H9 (cell line): ENCODE data around the gene MAPKAPK3. TPM values are rescaled to one million over a fixed set of nuclear protein-coding genes. Genes with fewer than 3 reads are reported as not detected.

Source experiments
- DNase-seq: peaks from one replicate; pipeline ENCODE4 v3.0.0-alpha.2; 2017
- H2AFZ ChIP-seq: one replicate; pipeline ENCODE4 v1.6.1; 2013; ENCODE audit warnings: mild to moderate bottlenecking, low read length, control low read depth, moderate library complexity
- H2AK5ac ChIP-seq: 2 replicates; pipeline ENCODE4 v1.6.1; 2013; ENCODE audit warnings: low read length, control low read depth, mixed read lengths; ENCODE audit not compliant: insufficient read length
- H2BK120ac ChIP-seq: one replicate; pipeline ENCODE4 v1.6.1; 2013; ENCODE audit warnings: low read depth, mild to moderate bottlenecking, low read length, control low read depth, inconsistent platforms; ENCODE audit not compliant: poor library complexity, severe bottlenecking
- H2BK12ac ChIP-seq: 2 replicates; pipeline ENCODE4 v1.6.1; 2013; ENCODE audit warnings: low read length, control low read depth, mixed read lengths, low read depth; ENCODE audit not compliant: insufficient read length
- H2BK15ac ChIP-seq: 2 replicates; pipeline ENCODE4 v1.6.1; 2013; ENCODE audit warnings: low read depth, low read length, control low read depth
- H2BK20ac ChIP-seq: one replicate; pipeline ENCODE4 v1.6.1; 2013; ENCODE audit warnings: low read depth, mild to moderate bottlenecking, low read length, control low read depth, inconsistent platforms; ENCODE audit not compliant: poor library complexity, severe bottlenecking
- H2BK5ac ChIP-seq: 2 replicates; pipeline ENCODE4 v1.6.1; 2013; ENCODE audit warnings: low read length, control low read depth, mixed read lengths; ENCODE audit not compliant: insufficient read length
- H3K14ac ChIP-seq: 2 replicates; pipeline ENCODE4 v1.6.1; 2013; ENCODE audit warnings: low read length, control low read depth; ENCODE audit not compliant: insufficient read depth
- H3K18ac ChIP-seq: 2 replicates; pipeline ENCODE4 v1.6.1; 2013; ENCODE audit warnings: low read depth, mild to moderate bottlenecking, mixed read lengths, low read length, control low read depth; ENCODE audit not compliant: insufficient read length
- H3K23ac ChIP-seq: 2 replicates; pipeline ENCODE4 v1.6.1; 2013; ENCODE audit warnings: low read length, control low read depth, mixed read lengths, low read depth; ENCODE audit not compliant: insufficient read length
- H3K23me2 ChIP-seq: 2 replicates; pipeline ENCODE4 v1.6.1; 2013; ENCODE audit warnings: low read depth, mild to moderate bottlenecking, mixed read lengths, low read length, control low read depth; ENCODE audit not compliant: insufficient read length, poor library complexity, severe bottlenecking
- H3K27ac ChIP-seq: 2 replicates; pipeline ENCODE4 v1.5.1; 2013; ENCODE audit warnings: low read length, control low read depth, mixed read lengths, low read depth; ENCODE audit not compliant: insufficient read length
- H3K27me3 ChIP-seq: 2 replicates; pipeline ENCODE4 v1.6.1; 2013; ENCODE audit warnings: low read length, control low read depth, inconsistent platforms; ENCODE audit not compliant: insufficient read depth
- H3K4ac ChIP-seq: 2 replicates; pipeline ENCODE4 v1.6.1; 2013; ENCODE audit warnings: low read depth, mild to moderate bottlenecking, control low read depth, inconsistent platforms, low read length, moderate library complexity
- H3K4me1 ChIP-seq: 2 replicates; pipeline ENCODE4 v1.6.1; 2013; ENCODE audit warnings: low read length, control low read depth, inconsistent platforms; ENCODE audit not compliant: insufficient read depth
- H3K4me2 ChIP-seq: 2 replicates; pipeline ENCODE4 v1.6.1; 2013; ENCODE audit warnings: low read length, control low read depth, mixed read lengths; ENCODE audit not compliant: insufficient read length, insufficient read depth
- H3K56ac ChIP-seq: 2 replicates; pipeline ENCODE4 v1.6.1; 2013; ENCODE audit warnings: low read depth, mild to moderate bottlenecking, mixed read lengths, low read length, control low read depth; ENCODE audit not compliant: insufficient read length
- H3K79me1 ChIP-seq: 2 replicates; pipeline ENCODE4 v1.6.1; 2013; ENCODE audit warnings: low read depth, mild to moderate bottlenecking, moderate library complexity, low read length, control low read depth, inconsistent platforms; ENCODE audit not compliant: insufficient read depth, poor library complexity, severe bottlenecking
- H3K79me2 ChIP-seq: 2 replicates; pipeline ENCODE4 v1.6.1; 2013; ENCODE audit warnings: low read length, control low read depth, inconsistent platforms; ENCODE audit not compliant: insufficient read depth
- H3K9ac ChIP-seq: 2 replicates; pipeline ENCODE4 v1.6.1; 2013; ENCODE audit warnings: low read length, control low read depth, mixed read lengths; ENCODE audit not compliant: insufficient read length; ENCODE audit errors: extremely low read depth
- H3K9me3 ChIP-seq: one replicate; pipeline ENCODE4 v1.6.1; 2013; ENCODE audit warnings: low read depth, low read length, inconsistent platforms; ENCODE audit not compliant: control insufficient read depth
- H3T11ph ChIP-seq: one replicate; pipeline ENCODE4 v1.6.1; 2013; ENCODE audit warnings: mild to moderate bottlenecking, low read length, control low read depth, inconsistent platforms
- H4K20me1 ChIP-seq: one replicate; pipeline ENCODE4 v1.6.1; 2013; ENCODE audit not compliant: control insufficient read depth, insufficient read length, insufficient read depth
- H4K5ac ChIP-seq: 2 replicates; pipeline ENCODE4 v1.6.1; 2013; ENCODE audit warnings: low read depth, mild to moderate bottlenecking, mixed read lengths, low read length, control low read depth; ENCODE audit not compliant: insufficient read length
- H4K8ac ChIP-seq: replicated peaks from 2 replicates; pipeline ENCODE4 v1.6.1; 2013; ENCODE audit warnings: low read length, control low read depth, mixed read lengths, low read depth; ENCODE audit not compliant: insufficient read length
- H4K91ac ChIP-seq: 2 replicates; pipeline ENCODE4 v1.6.1; 2013; ENCODE audit warnings: low read depth, mild to moderate bottlenecking, moderate library complexity, mixed read lengths, low read length, control low read depth; ENCODE audit not compliant: insufficient read length
- H3K27ac Mint-ChIP-seq, 3 experiments: 2 replicates in 2 of 3; 3 replicates in 1 of 3; pipeline ENCODE4 v1.8.0; 2020 to 2021; ENCODE audit warnings: mixed read lengths in 3 of 3, mild to moderate bottlenecking in 1 of 3, moderate library complexity in 1 of 3
- H3K27me3 Mint-ChIP-seq: 2 replicates; pipeline ENCODE4 v1.8.0; 2021; ENCODE audit warnings: low read depth, mild to moderate bottlenecking, moderate library complexity, mixed read lengths
- H3K36me3 Mint-ChIP-seq, 3 experiments: 2 replicates in 2 of 3; 3 replicates in 1 of 3; pipeline ENCODE4 v1.8.0; 2020 to 2021; ENCODE audit warnings: low read depth in 3 of 3, mixed read lengths in 3 of 3; ENCODE audit not compliant: insufficient read depth in 1 of 3
- H3K4me1 Mint-ChIP-seq, 2 experiments: 2 replicates each; pipeline ENCODE4 v1.8.0; 2020; ENCODE audit warnings: mixed read lengths in 2 of 2
- H3K4me3 Mint-ChIP-seq, 2 experiments: 2 replicates in 1 of 2; 3 replicates in 1 of 2; pipeline ENCODE4 v1.8.0; 2020 to 2021; ENCODE audit warnings: mild to moderate bottlenecking in 2 of 2, mixed read lengths in 2 of 2, moderate library complexity in 1 of 2
- H3K9me3 Mint-ChIP-seq, 2 experiments: 2 replicates in 1 of 2; 3 replicates in 1 of 2; pipeline ENCODE4 v1.8.0; 2020; ENCODE audit warnings: mild to moderate bottlenecking in 2 of 2, mixed read lengths in 2 of 2, moderate library complexity in 1 of 2
- CTCF ChIP-seq: fragments of 200-600 bp; sonication (generic); conservative IDR thresholded peaks from 3 replicates; pipeline ENCODE4 v1.8.0; 2021; ENCODE audit warnings: antibody characterized with exemption, mild to moderate bottlenecking
- WGBS: extraction: QIAGEN DNeasy Blood & Tissue Kit; methylation state at CpG from one replicate; pipeline ENCODE4 v1.1.7; 2013; ENCODE audit warnings: missing lambda C conversion rate, low lambda C conversion rate, mixed read lengths; ENCODE audit not compliant: insufficient read length; ENCODE audit errors: extremely low coverage; 5-methylcytosine and 5-hydroxymethylcytosine counted together
- total RNA-seq: library from RNA; stranded (reverse); gene quantifications from 2 replicates; pipeline ENCODE4 v1.2.1, GENCODE V29; 2021

MAPKAPK3 gene
- total RNA-seq, 1 experiment from 2014 or later = 57.9 TPM

DNA sequence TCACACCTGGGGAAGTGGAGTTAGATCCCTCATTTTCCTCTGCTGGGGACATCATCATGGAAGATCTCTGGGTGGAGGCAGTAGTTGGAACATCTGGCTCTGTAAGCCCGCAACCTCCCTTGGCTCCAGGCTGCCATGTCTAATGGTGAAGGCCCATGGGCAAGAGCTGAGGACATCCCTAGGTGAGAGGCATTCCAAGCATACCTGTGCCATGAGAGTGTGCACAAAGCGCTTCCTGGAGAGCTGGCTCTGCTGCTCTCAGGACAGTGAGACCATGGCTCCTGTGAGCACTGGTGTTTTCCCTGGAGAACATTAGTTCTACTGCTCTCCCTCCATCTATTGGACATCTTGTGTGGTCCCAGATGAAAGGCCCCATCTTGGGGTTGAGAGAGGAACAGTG is 7.7 kb downstream of the MAPKAPK3 start:
- Histone ChIP-seq H3K9me3 (no peaks in the 10 kb centered on the region), H2BK20ac (no peak overlapping the region), H4K5ac (no peak overlapping the region), H4K8ac (no peak overlapping the region), H3K4me1 (no peaks in the 10 kb centered on the region; the same call in 1 of the 2 replicates), H3K23ac (no peak overlapping the region), H4K91ac (no peak overlapping the region), H3K56ac (no peak overlapping the region), H3K23me2 (no peaks in the 10 kb centered on the region), H3K27ac (no peak overlapping the region), H3K18ac (no peak overlapping the region), H3K14ac (no peak overlapping the region), H3K27me3 (no peaks in the 10 kb centered on the region), H3K79me2 (0 out of 2 replicates have a peak, but pooled peaks cover 2% of the 10 kb centered on the region), H4K20me1 (no peaks in the 10 kb centered on the region), H2BK15ac (no peak overlapping the region), H3K9ac (no peak overlapping the region), H2BK5ac (no peak overlapping the region), H3K4me2 (no peak overlapping the region), H2BK120ac (no peak overlapping the region), H3K79me1 (peaks cover 2% of the 10 kb centered on the region), H3K4ac (no peak overlapping the region), H2AK5ac (no peak overlapping the region), H2AFZ (no peak overlapping the region), H3T11ph (no peak overlapping the region), H2BK12ac (no peak overlapping the region)
- peak; percentile 61 for DNase-seq
- peak overlapping the region in 1 of 3 experiments; percentile 81; a peak in 1 of 7 replicates for H3K27ac Mint-ChIP-seq
- no CpG with 5 or more reads among the region's 2 CpGs for WGBS
- H3K4me1 Mint-ChIP-seq = peaks cover 53 to 58% of the 10 kb centered on the region in 2 experiments
- no peaks in the 10 kb centered on the region for H3K27me3 Mint-ChIP-seq
- no peak for TF ChIP-seq CTCF
- no peak overlapping the region; a peak in 1 of 5 replicates for H3K4me3 Mint-ChIP-seq
- no peaks in the 10 kb centered on the region for H3K9me3 Mint-ChIP-seq
- H3K36me3 Mint-ChIP-seq = peaks cover 0 to 28% (median 23%) of the 10 kb centered on the region in 3 experiments; a peak in 6 of 7 replicates
